Colonic mucosa (tissue), 4 donors: ENCODE results near the gene HSD17B13. TPM values are rescaled to one million over a fixed set of nuclear protein-coding genes. Genes with fewer than 3 reads are reported as not detected.
"Not testable (repeated sequence)": the region's sequence is repeated elsewhere in the genome, so short reads cannot be mapped to it uniquely, and the experiment has no call there.

Source experiments
- DNase-seq: peaks from one replicate; pipeline ENCODE4 v3.0.0-alpha.2; 2020
- H3K27ac ChIP-seq: fragments of 200-600 bp; one replicate; pipeline ENCODE4 v1.8.0; 2021
- H3K27me3 ChIP-seq: fragments of 200-600 bp; one replicate; pipeline ENCODE4 v1.8.0; 2021
- H3K36me3 ChIP-seq: fragments of 200-600 bp; one replicate; pipeline ENCODE4 v1.8.0; 2021
- H3K4me1 ChIP-seq: fragments of 200-600 bp; one replicate; pipeline ENCODE4 v1.8.0; 2021; ENCODE audit warnings: mild to moderate bottlenecking
- H3K4me3 ChIP-seq: fragments of 200-600 bp; one replicate; pipeline ENCODE4 v1.8.0; 2021
- H3K9ac ChIP-seq, 2 donors: one replicate each; pipeline ENCODE4 v1.7.0; 2013; ENCODE audit warnings: control low read depth in 2 of 2, low read depth in 2 of 2, low read length in 2 of 2
- H3K9me3 ChIP-seq: fragments of 200-600 bp; one replicate; pipeline ENCODE4 v1.8.0; 2021
- CTCF ChIP-seq: fragments of 200-600 bp; IDR thresholded peaks from one replicate; pipeline ENCODE4 v1.8.0; 2022; ENCODE audit warnings: antibody characterized with exemption, mild to moderate bottlenecking
- intact Hi-C: fragments of 100-400 bp; cut with DNase I; formaldehyde crosslinking; loops from one replicate; pipeline ENCODE4 v1.14.1; 2022
- total RNA-seq, 2 donors: library from RNA; stranded (reverse); fragmentation: NEBNext Ultra II Directional in 1 of 2; extraction: Animal tissue kit (Norgen Biotek cat#: 25700) in 1 of 2; gene quantifications; one replicate each; pipeline ENCODE4 v1.2.1, GENCODE V29; 2021
- donor health status: healthy.
- donor health status: DM: no; HTN: no; CAD: no.
- donor health status: DM: no; HTN: no; CAD: no.

Gene HSD17B13
- total RNA-seq, 2 donors from 2014 or later: 0.77 to 1.1 TPM

GRCh38 chr4:87330761-87331160, 8.1 kb upstream of the HSD17B13 start:
- Histone ChIP-seq H3K36me3 (no peaks in the 10 kb centered on the region), H3K9me3 (no peaks in the 10 kb centered on the region), H3K27ac (no peak overlapping the region), H3K4me1 (no peaks in the 10 kb centered on the region), H3K9ac (no peak overlapping the region), H3K4me3 (no peak overlapping the region), H3K27me3 (no peaks in the 10 kb centered on the region)
- intact Hi-C loops: no loop called here
- DNase-seq: no peak
- TF ChIP-seq CTCF: no peak

GRCh38 chr4:87327136-87327535, 4.5 kb upstream of the HSD17B13 start:
- Histone ChIP-seq H3K27ac (no peak overlapping the region), H3K27me3 (no peaks in the 10 kb centered on the region)
- no peak for TF ChIP-seq CTCF

GRCh38 chr4:87326460-87326859, 3.8 kb upstream of the HSD17B13 start:
- H3K4me1 ChIP-seq: no peaks in the 10 kb centered on the region
- no peak for DNase-seq
- no peak overlapping the region for H3K4me3 ChIP-seq
- H3K27me3 ChIP-seq: no peaks in the 10 kb centered on the region
- intact Hi-C loops: no loop called here
- no peak for TF ChIP-seq CTCF
- no peak overlapping the region for H3K9ac ChIP-seq
- no peaks in the 10 kb centered on the region for H3K9me3 ChIP-seq
- H3K27ac ChIP-seq: no peak overlapping the region
- H3K36me3 ChIP-seq: no peaks in the 10 kb centered on the region

More at GRCh38 chr4:87327136-87327535, 4.5 kb upstream of the HSD17B13 start:
- DNase-seq: no peak
- Histone ChIP-seq H3K9ac (no peak overlapping the region), H3K4me3 (no peak overlapping the region), H3K36me3 (no peaks in the 10 kb centered on the region), H3K9me3 (no peaks in the 10 kb centered on the region), H3K4me1 (no peaks in the 10 kb centered on the region)
- intact Hi-C loops: no loop called here

GRCh38 chr4:87321888-87322287, 794 bp downstream of the HSD17B13 start:
- no peak overlapping the region for H3K4me3 ChIP-seq

DNA sequence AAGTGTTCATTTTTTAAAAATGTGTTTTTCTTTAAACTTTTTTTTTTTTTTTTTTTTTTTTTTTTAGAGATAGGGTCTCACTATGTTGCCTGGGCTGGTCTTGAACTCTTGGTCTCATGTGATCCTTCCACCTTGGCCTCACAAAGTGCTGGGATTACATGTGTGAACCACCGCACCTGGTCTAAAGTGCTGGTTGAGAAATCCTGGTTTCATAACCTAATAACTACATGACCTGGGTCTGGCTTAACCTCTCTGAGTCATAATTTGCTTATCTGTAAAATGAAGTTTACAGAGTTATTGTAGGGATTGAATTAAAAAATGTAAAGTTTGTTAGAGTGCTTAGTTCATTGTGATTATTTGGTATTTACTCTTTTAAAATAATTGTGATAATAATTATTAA, 5.2 kb downstream of the HSD17B13 start:
- Histone ChIP-seq H3K27ac (no peak overlapping the region), H3K36me3 (no peaks in the 10 kb centered on the region), H3K4me3 (no peak overlapping the region), H3K4me1 (no peaks in the 10 kb centered on the region), H3K9me3 (no peaks in the 10 kb centered on the region), H3K9ac (no peak overlapping the region), H3K27me3 (no peaks in the 10 kb centered on the region)
- intact Hi-C loops: no loop called here
- no peak for DNase-seq
- no peak for TF ChIP-seq CTCF

More at GRCh38 chr4:87321888-87322287, 794 bp downstream of the HSD17B13 start:
- no peaks in the 10 kb centered on the region for H3K4me1 ChIP-seq
- no peaks in the 10 kb centered on the region for H3K9me3 ChIP-seq
- no peaks in the 10 kb centered on the region for H3K36me3 ChIP-seq
- DNase-seq: no peak
- H3K27me3 ChIP-seq: no peaks in the 10 kb centered on the region
- no peak overlapping the region for H3K9ac ChIP-seq
- intact Hi-C loops: no loop called here
- TF ChIP-seq CTCF: no peak
- no peak overlapping the region for H3K27ac ChIP-seq

- no peak for DNase-seq
- Histone ChIP-seq H3K27me3 (no peaks in the 10 kb centered on the region), H3K9me3 (no peaks in the 10 kb centered on the region), H3K36me3 (no peaks in the 10 kb centered on the region), H3K9ac (no peak overlapping the region), H3K27ac (no peak overlapping the region), H3K4me3 (no peak overlapping the region), H3K4me1 (no peaks in the 10 kb centered on the region)
- intact Hi-C loops: no loop called here
- TF ChIP-seq CTCF: no peak
Observed at GRCh38 chr4:87316961-87317360, 5.7 kb downstream of the HSD17B13 start.

- H3K27ac ChIP-seq, H3K4me3 ChIP-seq, H3K9ac ChIP-seq, DNase-seq, H3K36me3 ChIP-seq, H3K4me1 ChIP-seq, H3K9me3 ChIP-seq, H3K27me3 ChIP-seq, intact Hi-C loops: not testable (repeated sequence)
Observed at GRCh38 chr4:87315000-87315399, 7.7 kb downstream of the HSD17B13 start.
